Measurements from ENCODE around the gene SLC2A6. TPM values are rescaled to one million over a fixed set of nuclear protein-coding genes. Genes with fewer than 3 reads are reported as not detected.

The SLC2A6 gene
- total RNA-seq = 22.2 and 27.3 TPM in 2 replicates

GRCh38 chr9:133478851-133479711 lies at the start of gene SLC2A6:
SLC2A6 (minus strand) TSS chr9:133479099; CDS start chr9:133479059, 40 bp downstream.

GRCh38 chr9:133524679-133525228 lies 45.9 kb upstream of the SLC2A6 start, which contains the start of gene MYMK:
MYMK (minus strand) TSS chr9:133524959; CDS start chr9:133524844, 115 bp downstream.

DNA sequence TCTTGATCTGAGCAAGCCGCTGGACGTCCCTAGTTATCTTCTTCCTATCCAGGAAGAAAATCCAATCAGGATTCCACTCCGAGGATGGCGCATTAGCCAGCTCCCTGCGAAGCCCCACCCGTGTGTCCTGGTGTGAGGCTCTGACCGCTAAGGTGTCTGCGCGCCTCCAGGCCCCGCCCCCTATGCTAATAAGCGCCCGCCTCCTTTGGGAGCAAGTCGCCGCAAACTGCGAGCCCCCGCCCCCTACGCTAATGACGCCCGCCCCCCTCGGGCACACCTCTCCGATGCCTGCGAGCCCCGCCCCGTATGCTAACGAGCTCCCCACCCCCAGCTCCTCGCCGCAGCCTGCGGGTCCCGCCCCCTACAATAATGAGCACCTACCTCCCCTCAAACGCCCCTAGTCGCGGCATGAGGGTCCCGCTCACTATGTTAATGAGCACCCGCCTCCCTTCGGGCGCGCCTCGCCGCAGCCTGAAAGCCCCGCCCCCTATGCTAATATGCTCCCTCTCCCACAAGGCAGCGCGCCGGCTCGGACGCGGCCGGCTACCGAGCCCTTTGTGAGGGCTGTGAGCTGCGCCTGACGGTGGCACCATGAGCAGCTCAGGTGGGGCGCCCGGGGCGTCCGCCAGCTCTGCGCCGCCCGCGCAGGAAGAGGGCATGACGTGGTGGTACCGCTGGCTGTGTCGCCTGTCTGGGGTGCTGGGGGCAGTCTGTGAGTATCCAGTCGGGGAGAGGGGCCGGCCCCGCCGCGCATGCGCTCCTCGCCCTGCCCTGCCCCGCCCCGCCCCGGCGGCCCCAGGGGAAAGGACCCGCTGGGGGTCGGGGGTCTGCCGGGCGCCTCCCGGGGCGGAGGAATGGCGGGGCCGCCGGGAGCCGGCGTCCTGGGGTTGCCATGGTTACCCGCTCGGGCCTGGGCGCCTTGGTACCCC lies 19.2 kb downstream of the SLC2A6 start, which contains the start of gene CACFD1:
Gene CACFD1, plus strand, starts transcription at position 503 of the 929 bp plus-strand sequence. Its CDS starts 89 bp downstream, at position 592.

DNA sequence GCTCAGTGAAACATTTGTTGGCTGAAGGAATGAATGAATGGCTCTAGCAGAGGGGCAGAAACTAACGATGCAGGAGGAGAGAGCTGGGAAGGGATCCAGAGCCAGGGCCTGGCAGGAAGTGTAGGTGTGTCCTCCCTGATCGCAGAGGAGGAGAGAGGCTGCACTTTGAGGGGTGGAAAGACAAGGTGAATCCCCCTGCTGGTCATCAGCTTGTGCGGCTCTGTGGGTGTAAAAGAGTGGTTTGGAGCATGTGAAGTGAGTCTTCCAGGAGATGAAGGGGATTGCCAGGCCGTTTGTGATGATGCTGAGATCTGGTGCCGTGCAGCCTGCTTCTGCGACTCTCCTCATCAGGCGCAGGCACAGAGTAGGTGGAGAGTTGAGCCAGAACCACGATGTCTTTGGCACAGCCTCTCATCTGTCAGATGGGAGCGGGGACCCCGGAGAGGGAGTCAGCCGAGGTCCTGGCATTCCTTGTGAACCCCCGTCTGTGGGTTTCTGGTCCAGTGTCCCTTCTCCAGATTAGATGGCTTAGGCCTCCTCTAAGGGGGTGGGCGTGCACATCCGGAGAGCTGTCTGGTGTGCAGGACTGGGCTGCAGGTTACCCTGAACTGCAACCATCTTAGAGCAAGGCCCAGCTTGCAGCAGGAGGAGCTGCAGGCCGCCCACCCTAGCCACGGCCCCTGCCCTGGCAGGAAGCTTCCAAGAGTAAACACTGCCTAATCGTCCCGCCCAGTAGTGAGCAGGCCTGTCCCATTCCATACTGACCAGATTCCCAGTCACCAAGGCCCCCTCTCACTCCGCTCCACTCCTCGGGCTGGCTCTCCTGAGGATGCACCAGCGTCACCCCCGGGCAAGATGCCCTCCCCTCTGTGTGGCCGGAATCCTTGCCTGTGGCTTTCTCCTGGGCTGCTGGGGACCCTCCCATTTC lies 57.0 kb downstream of the SLC2A6 start, which contains the start of gene ADAMTS13:
Gene ADAMTS13, plus strand, starts transcription at position 753 of the 928 bp plus-strand sequence. Its CDS starts 77 bp downstream, at position 830.

Other genes with a start within 250 kb of the SLC2A6 start
- gene ABO, start 203.9 kb downstream of the SLC2A6 start, total RNA-seq = not detected in 2 replicates
- 10.6 and 13.9 TPM in 2 replicates for gene SURF6, start 142.9 kb downstream of the SLC2A6 start, total RNA-seq
- gene MED22, start 131.0 kb downstream of the SLC2A6 start, total RNA-seq = 13.2 and 13.9 TPM in 2 replicates
- gene RPL7A, start 130.9 kb downstream of the SLC2A6 start, total RNA-seq = 2,993 and 3,212 TPM in 2 replicates
- 19.9 and 27.8 TPM in 2 replicates for gene SURF1, start 122.6 kb downstream of the SLC2A6 start, total RNA-seq
- 18.7 and 19.7 TPM in 2 replicates for gene SURF2, start 122.5 kb downstream of the SLC2A6 start, total RNA-seq
- 376 and 383 TPM in 2 replicates for gene SURF4, start 103.0 kb downstream of the SLC2A6 start, total RNA-seq
- 0.36 and 0.47 TPM in 2 replicates for gene STKLD1, start 102.7 kb downstream of the SLC2A6 start, total RNA-seq
- 20.2 and 23.5 TPM in 2 replicates for gene REXO4, start 61.1 kb downstream of the SLC2A6 start, total RNA-seq
- 0.27 and 1.3 TPM in 2 replicates for gene ADAMTS13, start 56.7 kb downstream of the SLC2A6 start, total RNA-seq
- 7.7 and 9.9 TPM in 2 replicates for gene CACFD1, start 19.1 kb downstream of the SLC2A6 start, total RNA-seq
- gene MYMK, start 45.9 kb upstream of the SLC2A6 start, total RNA-seq = not detected in 2 replicates
- gene ADAMTSL2, start 55.6 kb upstream of the SLC2A6 start, total RNA-seq = 0.75 TPM in 1 of 2 replicates, not detected in the other
- not detected in 2 replicates for gene FAM163B, start 130.3 kb upstream of the SLC2A6 start, total RNA-seq
- not detected in 2 replicates for gene DBH, start 157.3 kb upstream of the SLC2A6 start, total RNA-seq